Endothelial cell of umbilical vein (primary cell): ENCODE measurements around the gene HNMT. TPM values are rescaled to one million over a fixed set of nuclear protein-coding genes. Genes with fewer than 3 reads are reported as not detected.

Experiments used
- BruUV-seq: library from RNA; stranded (reverse); fragments of 400-500 nt; replicated peaks from 2 replicates; lab custom pipeline; 2021; lab: Mats Ljungman, UMichigan
- CTCF ChIA-PET: fragments of 300-600, 350-600 bp; sonication (Branson Sonifier 250); formaldehyde crosslinking; loops from one replicate; lab custom pipeline; 2021; ENCODE audit warnings: antibody characterized with exemption, inconsistent platforms; lab: Charles Lee
- POLR2A ChIA-PET: fragments of 300-600, 350-600 bp; sonication (Branson Sonifier 250); formaldehyde crosslinking; loops from one replicate; lab custom pipeline; 2021; ENCODE audit warnings: antibody characterized with exemption, inconsistent platforms; lab: Charles Lee
- DNase-seq: peaks from one replicate; pipeline ENCODE4 v3.0.0-alpha.2; 2011; ENCODE audit warnings: low read depth, low spot score
- FAIRE-seq: peaks from 2 replicates; lab custom pipeline; 2011; peaks lifted over from hg19 to GRCh38; lab: Jason Lieb, UNC
- H2AFZ ChIP-seq: 2 replicates; pipeline ENCODE4 v1.6.0; 2012; ENCODE audit warnings: low read depth, low read length, control low read depth, inconsistent platforms
- H3K27ac ChIP-seq: 2 replicates; pipeline ENCODE4 v1.5.1; 2011; ENCODE audit warnings: low read depth, mild to moderate bottlenecking, control low read depth, low read length, moderate library complexity; ENCODE audit not compliant: insufficient read depth
- H3K27me3 ChIP-seq, 2 experiments: 2 replicates each; pipeline versions ENCODE4 v1.6.0 to v1.6.1; 2011; ENCODE audit warnings: low read length in 2 of 2, mixed read lengths in 1 of 2; ENCODE audit not compliant: control insufficient read depth in 2 of 2, insufficient read depth in 2 of 2
- H3K36me3 ChIP-seq, 2 experiments: 2 replicates in 1 of 2; 3 replicates in 1 of 2; pipeline ENCODE4 v1.5.1; 2011; ENCODE audit warnings: low read length in 2 of 2, mild to moderate bottlenecking in 1 of 2, moderate library complexity in 1 of 2; ENCODE audit not compliant: control insufficient read depth in 2 of 2, insufficient read depth in 2 of 2; ENCODE audit errors: extremely low read depth in 1 of 2
- H3K4me1 ChIP-seq: 3 replicates; pipeline ENCODE4 v1.5.1; 2011; ENCODE audit warnings: mild to moderate bottlenecking, low read length; ENCODE audit not compliant: control insufficient read depth, insufficient read depth; ENCODE audit errors: extremely low read depth
- H3K4me2 ChIP-seq: 2 replicates; pipeline ENCODE4 v1.6.1; 2011; ENCODE audit warnings: low read length, control low read depth, mixed read lengths; ENCODE audit not compliant: insufficient read depth
- H3K4me3 ChIP-seq, 3 experiments: fragments of 200-600 bp in 1 of 3; sonication (generic), shearing (Covaris generic) in 1 of 3; replicated peaks in 1 of 3; 2 replicates each; pipeline ENCODE4 v1.5.1; 2011 to 2016; ENCODE audit warnings: control low read depth in 3 of 3, low read length in 3 of 3, mild to moderate bottlenecking in 2 of 3, inconsistent platforms in 1 of 3, low read depth in 1 of 3, moderate library complexity in 1 of 3; ENCODE audit not compliant: insufficient read depth in 1 of 3
- H3K79me2 ChIP-seq: 2 replicates; pipeline ENCODE4 v1.6.0; 2012; ENCODE audit warnings: low read length, inconsistent platforms; ENCODE audit not compliant: control insufficient read depth, insufficient read depth
- H3K9ac ChIP-seq: replicated peaks from 2 replicates; pipeline ENCODE3; 2011; ENCODE audit warnings: low read length, control low read depth; ENCODE audit not compliant: insufficient read depth; ENCODE audit errors: extremely low read depth
- H3K9me1 ChIP-seq: replicated peaks from 3 replicates; pipeline ENCODE4 v1.6.0; 2011; ENCODE audit warnings: mild to moderate bottlenecking, low read length; ENCODE audit not compliant: control insufficient read depth, insufficient read depth; ENCODE audit errors: extremely low read depth
- H3K9me3 ChIP-seq: replicated peaks from 2 replicates; pipeline ENCODE4 v1.5.1; 2012; ENCODE audit warnings: low read length, inconsistent platforms; ENCODE audit not compliant: control insufficient read depth, insufficient read depth
- H4K20me1 ChIP-seq: replicated peaks from 2 replicates; pipeline ENCODE3; 2011; ENCODE audit warnings: mild to moderate bottlenecking, low read length; ENCODE audit not compliant: control insufficient read depth, insufficient read depth; ENCODE audit errors: extremely low read depth
- EZH2 ChIP-seq: IDR thresholded peaks from 2 replicates; pipeline ENCODE4 v1.6.1; 2012; ENCODE audit warnings: borderline replicate concordance, low read depth, mild to moderate bottlenecking, moderate library complexity, low read length, inconsistent platforms; ENCODE audit not compliant: severe bottlenecking
- FOS ChIP-seq: IDR thresholded peaks from 2 replicates; pipeline ENCODE4 v1.6.1; 2011; ENCODE audit warnings: mild to moderate bottlenecking, low read length, moderate library complexity, borderline replicate concordance; ENCODE audit not compliant: insufficient read depth
- GATA2 ChIP-seq: IDR thresholded peaks from 2 replicates; pipeline ENCODE4 v1.7.0; 2011; ENCODE audit warnings: low read depth, mild to moderate bottlenecking, moderate library complexity, mixed read lengths, low read length; ENCODE audit not compliant: insufficient read length, insufficient read depth
- JUN ChIP-seq: IDR thresholded peaks from 2 replicates; pipeline ENCODE4 v1.6.1; 2011; ENCODE audit warnings: borderline replicate concordance, low read depth; ENCODE audit not compliant: insufficient read length, insufficient read depth
- MYC ChIP-seq: IDR thresholded peaks from one replicate; pipeline ENCODE4 v1.6.1; 2011; ENCODE audit warnings: mild to moderate bottlenecking, low read depth, low read length
- POLR2A ChIP-seq: IDR thresholded peaks from 2 replicates; pipeline ENCODE4 v1.6.1; 2012; ENCODE audit warnings: low read depth, mild to moderate bottlenecking, control low read depth, low read length
- POLR2AphosphoS5 ChIP-seq: IDR thresholded peaks from 2 replicates; pipeline ENCODE4 v1.6.1; 2012; ENCODE audit warnings: low read depth, mild to moderate bottlenecking, control low read depth, low read length, moderate library complexity; ENCODE audit not compliant: insufficient read depth
- dilution Hi-C: fragments of 300-500 bp; cut with MboI; formaldehyde crosslinking; loops from one replicate; pipeline ENCODE4 v1.15.0; 2019; ENCODE audit warnings: low sequenced_read_pairs; ENCODE audit not compliant: extremely low pct_ligation_motif_present
- intact Hi-C: fragments of 100-400 bp; cut with micrococcal nuclease; formaldehyde crosslinking; loops from one replicate; pipeline ENCODE4 v1.10.0; 2022
- polyA plus RNA-seq, 4 experiments: library from polyadenylated mRNA; depleted of rRNA in 3 of 4; stranded (reverse) in 3 of 4; unstranded in 1 of 4; fragments of >200 nt; gene quantifications; 2 replicates each; pipeline versions ENCODE4 v1.2.1 to v1.2.3, GENCODE V29; 2011 to 2012; ENCODE audit warnings: missing spikeins in 1 of 4
- total RNA-seq: library from RNA; stranded (reverse); gene quantifications from 2 replicates; pipeline ENCODE4 v1.2.3, GENCODE V29; 2021
- TF ChIP-seq, protein P1 (sequence below): IDR thresholded peaks from 2 replicates; pipeline ENCODE4 v1.6.1; 2011; ENCODE audit not compliant: insufficient read depth, insufficient read length
- TF ChIP-seq, protein P2 (sequence below), 2 donors: IDR thresholded peaks; 1 replicate in 1 of 2; 2 replicates in 1 of 2; pipeline ENCODE4 v1.5.1; 2011; ENCODE audit warnings: low read length in 2 of 2, mild to moderate bottlenecking in 2 of 2, moderate library complexity in 2 of 2, control low read depth in 1 of 2, inconsistent platforms in 1 of 2, low read depth in 1 of 2; ENCODE audit not compliant: insufficient read depth in 1 of 2; ENCODE audit errors: extremely low read depth in 1 of 2

The HNMT gene
- total and polyA plus RNA-seq, 2 donors (not counting 3 experiments of a cell fraction or from before 2014, with no cell fraction given), result 8.6 to 16.9 TPM

DNA sequence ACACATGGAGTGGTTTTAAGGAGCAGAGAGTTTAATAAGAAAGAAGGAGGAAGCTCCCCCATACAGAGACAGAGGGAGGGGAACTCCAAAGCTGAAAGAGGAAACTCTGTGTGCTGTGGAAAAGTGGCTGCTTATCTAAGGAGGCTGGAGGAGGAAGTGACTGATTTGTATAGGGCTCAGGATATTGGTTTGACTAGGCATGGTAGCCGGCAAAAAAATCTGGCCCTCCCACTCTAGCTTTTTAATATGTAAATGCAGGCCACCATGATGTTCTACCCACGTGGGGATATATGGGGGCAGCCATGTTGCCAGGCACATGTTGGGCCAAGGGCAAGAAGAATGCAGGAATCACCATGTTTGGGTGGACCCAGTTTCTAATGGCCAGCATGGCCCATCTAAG, 64.3 kb downstream of the HNMT start:
- BruUV-seq, result no TSS peak
- no peak overlapping the region for H3K9ac ChIP-seq
- H3K4me2 ChIP-seq, result no peak overlapping the region
- no peak overlapping the region for H3K27ac ChIP-seq
- H3K36me3 ChIP-seq, result no peaks in the 10 kb centered on the region
- H3K79me2 ChIP-seq, result no peaks in the 10 kb centered on the region
- H3K27me3 ChIP-seq, result no peaks in the 10 kb centered on the region
- no peak overlapping the region for H2AFZ ChIP-seq
- intact Hi-C loops (no loop called here), dilution Hi-C loops (no loop called here)
- TF ChIP-seq GATA2 (no peak), MYC (no peak), JUN (no peak), POLR2A (no peak), EZH2 (no peak), POLR2AphosphoS5 (no peak), FOS (no peak)
- TF ChIP-seq, protein P1, sequence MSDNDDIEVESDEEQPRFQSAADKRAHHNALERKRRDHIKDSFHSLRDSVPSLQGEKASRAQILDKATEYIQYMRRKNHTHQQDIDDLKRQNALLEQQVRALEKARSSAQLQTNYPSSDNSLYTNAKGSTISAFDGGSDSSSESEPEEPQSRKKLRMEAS, result no peak
- TF ChIP-seq, protein P2, sequence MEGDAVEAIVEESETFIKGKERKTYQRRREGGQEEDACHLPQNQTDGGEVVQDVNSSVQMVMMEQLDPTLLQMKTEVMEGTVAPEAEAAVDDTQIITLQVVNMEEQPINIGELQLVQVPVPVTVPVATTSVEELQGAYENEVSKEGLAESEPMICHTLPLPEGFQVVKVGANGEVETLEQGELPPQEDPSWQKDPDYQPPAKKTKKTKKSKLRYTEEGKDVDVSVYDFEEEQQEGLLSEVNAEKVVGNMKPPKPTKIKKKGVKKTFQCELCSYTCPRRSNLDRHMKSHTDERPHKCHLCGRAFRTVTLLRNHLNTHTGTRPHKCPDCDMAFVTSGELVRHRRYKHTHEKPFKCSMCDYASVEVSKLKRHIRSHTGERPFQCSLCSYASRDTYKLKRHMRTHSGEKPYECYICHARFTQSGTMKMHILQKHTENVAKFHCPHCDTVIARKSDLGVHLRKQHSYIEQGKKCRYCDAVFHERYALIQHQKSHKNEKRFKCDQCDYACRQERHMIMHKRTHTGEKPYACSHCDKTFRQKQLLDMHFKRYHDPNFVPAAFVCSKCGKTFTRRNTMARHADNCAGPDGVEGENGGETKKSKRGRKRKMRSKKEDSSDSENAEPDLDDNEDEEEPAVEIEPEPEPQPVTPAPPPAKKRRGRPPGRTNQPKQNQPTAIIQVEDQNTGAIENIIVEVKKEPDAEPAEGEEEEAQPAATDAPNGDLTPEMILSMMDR (IDR thresholded peaks at IDR 0.05; ENCODE audit: extremely low read depth in 1 of 2, insufficient read depth in 1 of 2, low read depth in 1 of 2, low read length in 2 of 2), result no peak
- H4K20me1 ChIP-seq, result no peaks in the 10 kb centered on the region
- H3K9me3 ChIP-seq, result no peaks in the 10 kb centered on the region
- ChIA-PET CTCF (no interaction called here), POLR2A (no interaction called here)
- no peaks in the 10 kb centered on the region for H3K4me1 ChIP-seq
- no peaks in the 10 kb centered on the region for H3K9me1 ChIP-seq
- no peak overlapping the region for H3K4me3 ChIP-seq
- peak; percentile 5 for DNase-seq
- FAIRE-seq, result no peak
